Psoas muscle (tissue), 8 donors: Measurements from ENCODE around the gene OTOG. TPM values are rescaled to one million over a fixed set of nuclear protein-coding genes. Genes with fewer than 3 reads are reported as not detected.

Experiments used
- ATAC-seq, 4 donors: fragments of 200-7000 bp; cut with Tn5 transposase; one replicate each; pipeline ENCODE4 v1.9.1; 2020; ENCODE audit warnings: moderate library complexity in 3 of 4, mild to moderate bottlenecking in 2 of 4
- DNase-seq, 2 donors: peaks; one replicate each; pipeline ENCODE4 v3.0.0-alpha.2; 2020
- H3K27ac ChIP-seq: fragments of 200-600 bp; one replicate; pipeline ENCODE4 v1.8.0; 2022
- H3K27me3 ChIP-seq, 3 donors: fragments of 200-600 bp in 1 of 3; one replicate each; pipeline versions ENCODE4 v1.6.1 to v1.8.0; 2013 to 2022; ENCODE audit warnings: low read length in 2 of 3, mild to moderate bottlenecking in 2 of 3, moderate library complexity in 1 of 3; ENCODE audit not compliant: insufficient read depth in 3 of 3
- H3K36me3 ChIP-seq, 2 donors: fragments of 200-600 bp in 1 of 2; one replicate each; pipeline versions ENCODE4 v1.6.1 to v1.8.0; 2013 to 2022; ENCODE audit warnings: low read depth in 1 of 2, mild to moderate bottlenecking in 1 of 2, moderate library complexity in 1 of 2; ENCODE audit not compliant: insufficient read depth in 1 of 2
- H3K4me1 ChIP-seq: fragments of 200-600 bp; one replicate; pipeline ENCODE4 v1.8.0; 2022
- H3K4me3 ChIP-seq: fragments of 200-600 bp; one replicate; pipeline ENCODE4 v1.8.0; 2022; ENCODE audit warnings: mild to moderate bottlenecking
- H3K9me3 ChIP-seq: fragments of 200-600 bp; one replicate; pipeline ENCODE4 v1.8.0; 2022
- WGBS, 3 donors: extraction: QIAGEN DNeasy Blood & Tissue Kit; methylation state at CpG; one replicate each; pipeline versions ENCODE4 v1.1.6 to v1.1.7; 2013; 5-methylcytosine and 5-hydroxymethylcytosine counted together
- intact Hi-C, 2 donors: fragments of 100-400 bp; cut with DNase I; formaldehyde crosslinking; loops; one replicate each; pipeline versions ENCODE4 v1.11.0 to v1.14.2; 2022
- polyA plus RNA-seq, 3 donors: library from polyadenylated mRNA; stranded (reverse); fragments of 200-250 nt; gene quantifications; one replicate each; pipeline ENCODE4 v1.2.3, GENCODE V29; 2013
- total RNA-seq, 4 donors: library from RNA; stranded (reverse); fragmentation: NEBNext Ultra II Directional in 2 of 4; extraction: Animal tissue kit (Norgen Biotek cat#: 25700) in 2 of 4; gene quantifications; one replicate each; pipeline versions ENCODE4 v1.2.1 to v1.2.4, GENCODE V29; 2021 to 2023
- TF ChIP-seq, protein P1 (sequence below): fragments of 200-600 bp; IDR thresholded peaks from one replicate; pipeline ENCODE4 v1.8.0; 2022; ENCODE audit warnings: antibody characterized with exemption
- donor health status: healthy with polysubstance abuse.
- donor health status: DM: no; HTN: no; CAD: no; lungs with moderate emphysema.
- donor health status: Bipolar disorder and iron deficiency.
- donor health status: healthy.
- donor health status: DM: yes; HTN: yes; CAD: no.
- donor health status: DM: no; HTN: no; CAD: no.
- donor health status: DM: no; HTN: no; CAD: no.
- donor health status: DM: yes; HTN: yes; CAD: no.

OTOG gene
- total and polyA plus RNA-seq, 7 donors: not detected

DNA sequence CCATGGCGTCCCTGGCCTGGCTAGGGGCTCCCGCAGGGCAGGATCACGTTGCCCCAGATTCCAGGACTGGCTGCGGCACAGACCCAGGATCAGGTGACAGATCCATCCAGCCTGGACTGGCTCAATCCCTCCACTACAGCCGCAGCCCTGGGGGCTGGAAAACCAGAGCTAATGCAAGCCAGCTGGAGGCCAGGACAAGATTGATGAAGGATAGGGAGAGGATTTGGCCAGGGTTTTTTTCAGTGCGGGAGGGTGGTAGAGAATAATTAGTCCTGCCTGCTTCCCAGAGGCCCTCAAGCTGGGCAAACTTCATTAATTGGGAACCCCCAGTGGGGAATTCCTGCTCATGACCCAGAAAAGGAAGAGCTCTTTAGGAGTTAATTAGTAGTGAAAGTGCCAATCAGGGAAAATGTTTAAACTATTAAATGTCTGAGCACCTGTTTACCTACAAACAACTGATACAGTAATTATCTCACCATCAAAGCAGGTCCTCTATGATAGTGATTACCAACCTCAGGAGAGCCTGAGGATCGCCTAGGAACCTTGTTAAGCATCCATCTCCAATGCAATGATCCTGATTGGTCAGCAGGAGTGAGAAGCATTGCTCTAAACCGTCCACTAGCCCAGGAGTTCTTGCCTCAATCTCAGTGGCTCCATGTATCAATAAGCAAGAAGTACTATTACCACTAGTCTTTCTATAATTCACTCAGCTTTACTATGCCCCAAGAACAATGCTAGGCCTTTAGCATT is 139.3 kb downstream of the OTOG start:
- H3K27ac ChIP-seq: peak overlapping the region; percentile 88

DNA sequence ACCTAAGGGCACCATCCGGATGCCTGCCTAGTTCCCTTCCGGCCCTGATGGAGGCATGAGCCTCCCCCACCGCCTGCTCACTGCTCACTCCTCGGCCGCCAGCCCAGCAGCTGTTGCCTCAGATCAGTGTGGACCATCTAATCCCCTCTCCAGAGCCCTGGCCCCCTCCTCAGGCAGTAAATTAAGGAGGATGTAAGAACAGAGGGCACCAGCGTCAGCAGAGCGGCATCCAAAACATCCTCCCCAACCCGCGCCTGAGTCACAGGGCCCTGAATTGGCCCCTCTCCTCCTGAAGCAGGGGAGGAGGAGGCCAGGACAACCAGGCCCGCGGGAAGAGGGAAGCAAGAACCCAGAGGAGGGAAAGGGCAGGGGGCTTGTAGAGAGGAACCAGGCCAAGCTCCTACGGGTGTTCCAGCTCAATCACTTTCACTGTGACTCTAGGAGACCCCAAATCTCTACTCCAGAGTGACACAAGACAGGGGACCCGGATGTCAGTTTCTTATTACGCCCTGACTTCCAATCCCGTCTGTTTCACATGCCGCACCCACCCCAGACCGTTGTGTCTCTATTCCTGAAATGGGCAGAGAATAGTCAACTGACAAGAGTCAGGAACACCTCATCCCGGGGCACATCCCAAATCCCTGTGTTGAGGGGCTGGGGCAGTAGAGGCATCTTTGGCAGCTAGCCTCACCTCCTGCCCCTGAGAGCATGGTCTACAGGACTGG is 141.0 kb downstream of the OTOG start:
- intact Hi-C loops: loop anchor here (1.0 to 5.0 kb wide), 3 partner anchors 11 to 34 kb away; no protein-coding TSS in a partner anchor
- 25 to 36% (median 29%) methylated on average over 18 of the region's 18 CpGs for WGBS, 3 donors
- DNase-seq: peak; percentile 86 to 93
- peak; percentile 86 to 90 (median 86) for ATAC-seq
- peak overlapping the region; percentile 88 for H3K27ac ChIP-seq
- H3K36me3 ChIP-seq: no peaks in the 10 kb centered on the region
- TF ChIP-seq, protein P1, sequence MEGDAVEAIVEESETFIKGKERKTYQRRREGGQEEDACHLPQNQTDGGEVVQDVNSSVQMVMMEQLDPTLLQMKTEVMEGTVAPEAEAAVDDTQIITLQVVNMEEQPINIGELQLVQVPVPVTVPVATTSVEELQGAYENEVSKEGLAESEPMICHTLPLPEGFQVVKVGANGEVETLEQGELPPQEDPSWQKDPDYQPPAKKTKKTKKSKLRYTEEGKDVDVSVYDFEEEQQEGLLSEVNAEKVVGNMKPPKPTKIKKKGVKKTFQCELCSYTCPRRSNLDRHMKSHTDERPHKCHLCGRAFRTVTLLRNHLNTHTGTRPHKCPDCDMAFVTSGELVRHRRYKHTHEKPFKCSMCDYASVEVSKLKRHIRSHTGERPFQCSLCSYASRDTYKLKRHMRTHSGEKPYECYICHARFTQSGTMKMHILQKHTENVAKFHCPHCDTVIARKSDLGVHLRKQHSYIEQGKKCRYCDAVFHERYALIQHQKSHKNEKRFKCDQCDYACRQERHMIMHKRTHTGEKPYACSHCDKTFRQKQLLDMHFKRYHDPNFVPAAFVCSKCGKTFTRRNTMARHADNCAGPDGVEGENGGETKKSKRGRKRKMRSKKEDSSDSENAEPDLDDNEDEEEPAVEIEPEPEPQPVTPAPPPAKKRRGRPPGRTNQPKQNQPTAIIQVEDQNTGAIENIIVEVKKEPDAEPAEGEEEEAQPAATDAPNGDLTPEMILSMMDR: no peak
- peaks cover 71% of the 10 kb centered on the region for H3K4me1 ChIP-seq
- no peak overlapping the region for H3K4me3 ChIP-seq
- H3K27me3 ChIP-seq: no peaks in the 10 kb centered on the region
- no peaks in the 10 kb centered on the region for H3K9me3 ChIP-seq

More for the DNA sequence above, 139.3 kb downstream of the OTOG start:
- H3K4me3 ChIP-seq: no peak overlapping the region
- TF ChIP-seq, protein P1: no peak
- no peaks in the 10 kb centered on the region for H3K27me3 ChIP-seq
- H3K4me1 ChIP-seq: peaks cover 62% of the 10 kb centered on the region
- 16 to 27% (median 18%) methylated on average over 8 of the region's 8 CpGs for WGBS, 3 donors
- no peaks in the 10 kb centered on the region for H3K36me3 ChIP-seq
- intact Hi-C loops: loop anchor here (2.0 to 5.0 kb wide), 2 partner anchors 34 to 36 kb away; no protein-coding TSS in a partner anchor
- peak; percentile 48 to 67 (median 62) for ATAC-seq
- peak; percentile 67 to 77 for DNase-seq
- no peaks in the 10 kb centered on the region for H3K9me3 ChIP-seq

DNA sequence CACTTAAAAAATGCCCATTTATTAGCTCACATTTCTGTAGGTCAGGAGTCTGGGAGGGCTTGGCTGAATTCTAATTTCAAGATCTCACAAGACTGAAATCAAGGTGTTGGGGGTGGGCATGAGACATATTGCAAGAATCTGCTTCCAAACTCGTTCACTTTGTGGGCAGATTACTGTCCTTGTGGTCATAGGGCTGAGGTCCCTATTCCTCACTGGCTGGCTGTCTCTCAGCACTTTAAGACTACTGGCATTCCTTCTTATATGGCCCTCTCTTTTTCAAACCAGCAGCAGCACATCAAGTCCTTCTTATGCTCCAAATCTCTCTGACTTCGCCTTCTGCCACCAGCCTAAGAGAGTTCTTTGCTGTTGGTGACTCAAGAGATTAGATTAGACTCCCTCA is 144.5 kb downstream of the OTOG start:
- no peak overlapping the region for H3K4me3 ChIP-seq
- ATAC-seq (no peak), DNase-seq (no peak)
- 58 to 81% (median 69%) methylated on average over 2 of the region's 2 CpGs for WGBS, 3 donors
- intact Hi-C loops: no loop called here
- H3K9me3 ChIP-seq: no peaks in the 10 kb centered on the region
- peak overlapping the region; percentile 65 for H3K27ac ChIP-seq
- no peaks in the 10 kb centered on the region for H3K27me3 ChIP-seq
- TF ChIP-seq, protein P1: no peak
- H3K4me1 ChIP-seq: peaks cover 67% of the 10 kb centered on the region
- H3K36me3 ChIP-seq: no peaks in the 10 kb centered on the region

GRCh38 chr11:17691976-17692375 is 144.9 kb downstream of the OTOG start:
- no peaks in the 10 kb centered on the region for H3K27me3 ChIP-seq
- H3K4me1 ChIP-seq: peaks cover 67% of the 10 kb centered on the region
- intact Hi-C loops: no loop called here
- H3K4me3 ChIP-seq: no peak overlapping the region
- no peaks in the 10 kb centered on the region for H3K36me3 ChIP-seq
- no peaks in the 10 kb centered on the region for H3K9me3 ChIP-seq
- TF ChIP-seq, protein P1: no peak
- DNase-seq (no peak), ATAC-seq (peak in 3 of 4 donors; percentile 4 to 57 (median 16))
- 43 to 54% (median 47%) methylated on average over 10 of the region's 10 CpGs for WGBS, 3 donors
- H3K27ac ChIP-seq: peak overlapping the region; percentile 65
